Mesothelial cell of epicardium (in vitro differentiated cells): ENCODE data around the gene P4HTM. TPM values are rescaled to one million over a fixed set of nuclear protein-coding genes. Genes with fewer than 3 reads are reported as not detected.

Experiments
- DNase-seq, 2 experiments: peaks; one replicate each; pipeline ENCODE4 v3.0.0; 2021; ENCODE audit warnings: low spot score in 2 of 2; ENCODE audit not compliant: unreplicated experiment in 2 of 2
- H3K27ac Mint-ChIP-seq: 2 replicates; pipeline ENCODE4 v1.8.0; 2021; ENCODE audit warnings: mixed read lengths
- H3K27me3 Mint-ChIP-seq: 2 replicates; pipeline ENCODE4 v1.8.0; 2021; ENCODE audit warnings: low read depth, mixed read lengths
- H3K36me3 Mint-ChIP-seq: 2 replicates; pipeline ENCODE4 v1.8.0; 2021; ENCODE audit warnings: mixed read lengths
- H3K4me1 Mint-ChIP-seq: 2 replicates; pipeline ENCODE4 v1.8.0; 2021; ENCODE audit warnings: mixed read lengths
- H3K4me3 Mint-ChIP-seq: 2 replicates; pipeline ENCODE4 v1.8.0; 2021; ENCODE audit warnings: mild to moderate bottlenecking, moderate library complexity, mixed read lengths
- H3K9me3 Mint-ChIP-seq: 2 replicates; pipeline ENCODE4 v1.8.0; 2021; ENCODE audit warnings: mixed read lengths
- total RNA-seq: library from RNA; stranded (reverse); gene quantifications from 3 replicates; pipeline ENCODE4 v1.2.1, GENCODE V29; 2021
- TF ChIP-seq, protein P1 (sequence below): fragments of 200-600 bp; sonication (generic); IDR thresholded peaks from one replicate; pipeline ENCODE4 v1.5.0; 2021; ENCODE audit warnings: antibody characterized with exemption; ENCODE audit not compliant: unreplicated experiment

The P4HTM gene
- total RNA-seq, 1 donor from 2014 or later = 58.4 TPM

DNA sequence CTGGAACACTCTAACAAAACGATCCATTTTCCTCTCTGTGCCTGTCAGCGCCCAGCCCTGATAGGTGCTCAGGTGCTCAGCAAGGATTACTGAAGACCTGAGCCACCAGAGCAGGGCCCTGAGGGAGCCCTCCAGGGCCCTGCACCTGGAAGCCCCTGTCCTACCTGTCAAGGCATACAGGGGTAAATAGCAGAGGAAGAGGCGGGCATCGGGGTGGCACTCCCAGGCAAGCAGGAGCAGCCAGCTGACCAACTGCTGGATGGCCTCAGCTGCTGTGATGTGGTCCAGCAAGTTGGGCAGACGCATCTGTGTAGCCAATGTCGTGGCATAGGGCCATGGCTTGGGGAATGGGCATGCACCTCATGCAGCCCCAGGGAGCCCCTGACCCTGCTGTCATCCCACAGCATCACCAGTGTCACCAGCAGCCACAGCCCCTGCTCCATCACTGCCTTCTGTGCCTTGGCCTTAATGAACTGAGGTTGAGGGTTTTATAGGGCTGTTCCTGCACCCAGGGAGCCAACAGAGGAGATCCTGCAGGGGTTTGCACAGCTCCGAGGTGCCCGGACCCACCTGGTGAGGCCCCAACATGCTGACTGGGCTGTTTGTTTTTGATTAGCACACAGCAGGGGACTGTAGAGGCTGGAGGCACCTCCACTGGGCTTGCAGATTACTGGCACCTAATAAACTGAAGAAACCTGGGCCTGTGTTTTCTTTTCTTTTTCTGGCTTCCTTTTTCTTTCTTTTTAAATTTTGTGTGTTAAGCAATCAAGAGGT lies 9.2 kb downstream of the P4HTM start:
- Mint-ChIP-seq H3K27me3 (no peaks in the 10 kb centered on the region), H3K4me1 (no peaks in the 10 kb centered on the region), H3K9me3 (no peaks in the 10 kb centered on the region), H3K4me3 (no peak overlapping the region), H3K36me3 (no peaks in the 10 kb centered on the region), H3K27ac (no peak overlapping the region)
- no peak for DNase-seq
- TF ChIP-seq, protein P1, sequence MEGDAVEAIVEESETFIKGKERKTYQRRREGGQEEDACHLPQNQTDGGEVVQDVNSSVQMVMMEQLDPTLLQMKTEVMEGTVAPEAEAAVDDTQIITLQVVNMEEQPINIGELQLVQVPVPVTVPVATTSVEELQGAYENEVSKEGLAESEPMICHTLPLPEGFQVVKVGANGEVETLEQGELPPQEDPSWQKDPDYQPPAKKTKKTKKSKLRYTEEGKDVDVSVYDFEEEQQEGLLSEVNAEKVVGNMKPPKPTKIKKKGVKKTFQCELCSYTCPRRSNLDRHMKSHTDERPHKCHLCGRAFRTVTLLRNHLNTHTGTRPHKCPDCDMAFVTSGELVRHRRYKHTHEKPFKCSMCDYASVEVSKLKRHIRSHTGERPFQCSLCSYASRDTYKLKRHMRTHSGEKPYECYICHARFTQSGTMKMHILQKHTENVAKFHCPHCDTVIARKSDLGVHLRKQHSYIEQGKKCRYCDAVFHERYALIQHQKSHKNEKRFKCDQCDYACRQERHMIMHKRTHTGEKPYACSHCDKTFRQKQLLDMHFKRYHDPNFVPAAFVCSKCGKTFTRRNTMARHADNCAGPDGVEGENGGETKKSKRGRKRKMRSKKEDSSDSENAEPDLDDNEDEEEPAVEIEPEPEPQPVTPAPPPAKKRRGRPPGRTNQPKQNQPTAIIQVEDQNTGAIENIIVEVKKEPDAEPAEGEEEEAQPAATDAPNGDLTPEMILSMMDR = no peak

DNA sequence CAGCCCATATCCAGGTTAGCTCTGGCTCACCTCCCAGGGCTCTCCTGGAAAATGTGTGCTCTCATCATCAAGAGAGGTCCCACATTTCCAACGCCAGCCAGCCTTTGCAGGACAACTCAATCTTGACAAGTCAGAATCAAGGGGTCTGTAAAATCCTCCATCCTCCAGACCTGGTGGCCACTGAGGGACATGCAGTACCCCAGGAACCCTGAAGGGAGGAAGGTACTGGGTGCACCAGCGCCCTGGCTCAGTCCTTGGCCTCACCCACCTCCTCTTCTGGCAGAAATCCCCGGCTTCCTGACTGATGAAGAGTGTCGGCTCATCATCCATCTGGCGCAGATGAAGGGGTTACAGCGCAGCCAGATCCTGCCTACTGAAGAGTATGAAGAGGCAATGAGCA lies 11.1 kb downstream of the P4HTM start:
- no peak overlapping the region for H3K4me3 Mint-ChIP-seq

DNA sequence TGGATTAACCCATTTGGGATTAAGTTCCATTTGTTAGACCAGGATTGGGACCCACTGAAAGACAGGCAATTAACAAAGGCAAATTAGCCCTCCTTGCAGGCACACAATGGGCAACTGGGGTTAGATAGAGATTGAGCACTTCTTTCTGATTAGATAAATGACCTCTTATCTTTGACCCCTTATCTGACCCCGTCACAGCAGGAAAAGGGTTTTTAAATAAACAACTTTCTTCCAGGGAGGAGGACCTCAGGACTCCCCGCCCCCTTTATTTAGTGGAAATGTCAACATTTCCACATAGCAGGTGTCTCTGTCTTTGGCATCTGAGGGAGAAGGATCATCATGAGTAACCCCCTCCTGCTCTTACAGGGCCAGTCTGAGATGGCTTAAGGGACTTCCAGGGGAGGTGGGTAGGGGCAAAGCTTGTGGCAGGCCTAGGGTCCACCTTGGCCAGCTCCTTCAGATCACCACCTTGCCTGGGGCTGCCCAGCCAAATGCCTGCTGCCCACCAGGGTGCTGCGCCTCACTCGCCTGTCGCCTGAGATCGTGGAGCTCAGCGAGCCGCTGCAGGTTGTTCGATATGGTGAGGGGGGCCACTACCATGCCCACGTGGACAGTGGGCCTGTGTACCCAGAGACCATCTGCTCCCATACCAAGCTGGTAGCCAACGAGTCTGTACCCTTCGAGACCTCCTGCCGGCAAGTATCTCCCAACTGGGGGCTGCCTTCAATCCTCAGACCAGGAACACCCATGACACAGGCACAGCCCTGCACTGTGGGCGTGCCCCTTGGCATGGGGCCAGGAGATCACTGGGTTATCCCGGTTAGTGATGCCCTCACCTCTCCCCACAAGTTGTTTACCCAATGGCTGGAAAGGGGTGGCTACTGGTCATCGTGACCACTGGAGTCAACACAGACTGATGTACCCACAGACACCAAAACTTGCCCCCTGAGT lies 14.6 kb downstream of the P4HTM start:
- Mint-ChIP-seq H3K4me1 (peaks cover 22% of the 10 kb centered on the region), H3K27me3 (no peaks in the 10 kb centered on the region), H3K9me3 (no peaks in the 10 kb centered on the region), H3K27ac (no peak overlapping the region), H3K36me3 (no peaks in the 10 kb centered on the region), H3K4me3 (no peak overlapping the region)
- TF ChIP-seq, protein P1 = no peak
- DNase-seq = no peak

More for the DNA sequence above, 11.1 kb downstream of the P4HTM start:
- no peak overlapping the region for H3K27ac Mint-ChIP-seq
- DNase-seq = no peak
- H3K9me3 Mint-ChIP-seq = no peaks in the 10 kb centered on the region
- H3K27me3 Mint-ChIP-seq = no peaks in the 10 kb centered on the region
- H3K36me3 Mint-ChIP-seq = no peaks in the 10 kb centered on the region
- TF ChIP-seq, protein P1 = no peak
- H3K4me1 Mint-ChIP-seq = peaks cover under 1% of the 10 kb centered on the region

DNA sequence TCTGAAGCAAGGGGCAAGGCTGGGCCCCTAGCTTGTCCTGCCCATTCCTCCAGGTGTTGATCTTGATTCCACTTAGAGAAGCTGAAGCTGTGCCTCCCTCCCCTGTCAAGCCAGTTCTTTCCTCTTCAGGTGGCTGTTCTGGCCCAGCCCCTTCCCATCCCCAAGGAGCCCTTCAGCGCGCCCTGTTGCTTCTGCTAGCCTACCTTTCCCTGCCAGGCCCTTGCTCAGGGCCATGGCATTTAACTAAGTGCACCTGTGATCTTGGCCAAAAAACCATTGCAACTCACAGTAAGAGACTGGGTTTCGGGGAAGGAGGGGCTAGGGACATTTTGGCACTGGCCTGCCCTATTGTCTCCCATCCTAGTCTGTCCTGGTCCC lies 15.3 kb downstream of the P4HTM start:
- H3K27ac Mint-ChIP-seq = no peak overlapping the region
- no peak overlapping the region for H3K4me3 Mint-ChIP-seq
- peaks cover 22% of the 10 kb centered on the region for H3K4me1 Mint-ChIP-seq
- no peak for DNase-seq
- no peaks in the 10 kb centered on the region for H3K9me3 Mint-ChIP-seq
- no peaks in the 10 kb centered on the region for H3K36me3 Mint-ChIP-seq
- H3K27me3 Mint-ChIP-seq = no peaks in the 10 kb centered on the region
- TF ChIP-seq, protein P1 = no peak

DNA sequence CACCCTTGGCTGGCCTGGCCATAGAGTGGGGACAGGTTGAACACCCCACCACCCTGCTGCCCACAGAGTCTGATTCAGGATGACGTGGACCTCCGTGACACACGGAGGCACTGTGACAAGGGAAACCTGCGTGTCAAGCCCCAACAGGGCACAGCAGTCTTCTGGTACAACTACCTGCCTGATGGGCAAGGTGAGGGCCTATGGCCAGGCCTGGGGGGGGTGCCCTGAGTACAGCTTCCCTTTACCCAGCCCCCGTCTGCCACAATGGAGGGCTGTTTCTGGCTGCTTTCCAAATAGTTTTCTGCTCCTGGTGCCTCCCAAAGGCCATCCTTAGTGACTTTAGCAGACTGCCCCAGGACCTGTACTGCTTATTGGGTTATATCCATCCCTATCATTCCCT lies 16.0 kb downstream of the P4HTM start:
- H3K4me1 Mint-ChIP-seq = peaks cover 22% of the 10 kb centered on the region
- no peaks in the 10 kb centered on the region for H3K27me3 Mint-ChIP-seq
- peak overlapping the region; percentile 100 for H3K27ac Mint-ChIP-seq
- H3K4me3 Mint-ChIP-seq = peak overlapping the region; percentile 97
- DNase-seq = no peak
- TF ChIP-seq, protein P1 = no peak
- H3K9me3 Mint-ChIP-seq = no peaks in the 10 kb centered on the region
- no peaks in the 10 kb centered on the region for H3K36me3 Mint-ChIP-seq
